NCI-H128 (cell line): ENCODE results near the gene ZNF211.

Experiments
- DNase-seq: peaks from one replicate; lab custom pipeline; 2025; ENCODE audit not compliant: unreplicated experiment; lab: John Stamatoyannopoulos, UW

Gene ZNF211

GRCh38 chr19:57632987-57633831 lies at the start of gene ZNF211:
Gene ZNF211, plus strand, starts transcription at chr19:57633168. Its CDS starts 179 bp downstream, at chr19:57633347.
- DNase-seq = peak; percentile 87

DNA sequence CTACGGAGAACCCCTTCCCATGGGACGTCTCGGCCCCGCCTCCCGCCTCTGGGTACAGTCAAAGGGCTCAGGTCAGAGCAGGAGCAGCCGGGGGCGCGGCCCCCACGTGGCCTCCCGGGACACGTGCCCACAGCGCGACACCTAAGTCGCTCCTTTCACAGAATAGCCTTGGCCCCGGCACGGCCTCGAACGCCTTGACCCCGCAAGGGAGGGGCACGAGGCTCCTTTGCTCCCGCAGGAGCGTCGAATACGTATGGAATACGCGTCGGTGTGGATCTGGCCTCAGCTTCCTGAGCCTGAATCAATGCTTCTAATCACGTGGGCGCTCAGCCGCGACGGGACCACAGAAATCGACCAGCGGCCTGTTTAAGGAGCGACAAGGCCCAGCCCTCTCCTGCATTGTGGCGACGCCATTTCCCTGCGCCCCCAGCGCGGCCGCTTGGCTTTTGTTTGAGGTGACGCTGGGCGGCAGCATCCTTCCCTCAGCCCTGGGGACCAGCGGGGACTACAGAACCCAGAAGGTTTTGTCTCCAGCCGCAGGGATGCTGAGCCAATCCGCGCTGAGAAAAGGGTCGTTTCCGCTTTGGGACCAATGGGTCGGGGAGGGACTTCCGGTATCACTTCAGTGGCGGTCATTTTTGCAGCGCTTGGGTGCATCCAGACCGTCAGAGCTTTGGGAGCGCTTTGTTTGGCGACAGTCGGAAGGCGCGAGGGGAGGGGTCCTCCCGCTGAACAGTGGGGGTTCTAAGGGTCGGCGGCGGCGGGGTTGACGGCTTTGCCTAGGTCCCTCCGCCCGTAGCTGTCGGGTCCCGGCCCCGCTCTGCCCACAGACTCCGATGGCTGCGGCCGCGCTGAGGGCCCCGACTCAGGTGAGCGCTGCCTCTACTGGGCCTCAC lies 49.2 kb upstream of the ZNF211 start, which contains the start of gene ZIK1:
ZIK1 (plus strand) TSS at position 625 of the 896 bp plus-strand sequence; CDS start at position 837, 212 bp downstream.
- peak; percentile 89 for DNase-seq

- no peak for DNase-seq
Observed at GRCh38 chr19:57587529-57587928, 45.4 kb upstream of the ZNF211 start.

GRCh38 chr19:57599377-57599760 lies 33.6 kb upstream of the ZNF211 start:
- DNase-seq = no peak

DNA sequence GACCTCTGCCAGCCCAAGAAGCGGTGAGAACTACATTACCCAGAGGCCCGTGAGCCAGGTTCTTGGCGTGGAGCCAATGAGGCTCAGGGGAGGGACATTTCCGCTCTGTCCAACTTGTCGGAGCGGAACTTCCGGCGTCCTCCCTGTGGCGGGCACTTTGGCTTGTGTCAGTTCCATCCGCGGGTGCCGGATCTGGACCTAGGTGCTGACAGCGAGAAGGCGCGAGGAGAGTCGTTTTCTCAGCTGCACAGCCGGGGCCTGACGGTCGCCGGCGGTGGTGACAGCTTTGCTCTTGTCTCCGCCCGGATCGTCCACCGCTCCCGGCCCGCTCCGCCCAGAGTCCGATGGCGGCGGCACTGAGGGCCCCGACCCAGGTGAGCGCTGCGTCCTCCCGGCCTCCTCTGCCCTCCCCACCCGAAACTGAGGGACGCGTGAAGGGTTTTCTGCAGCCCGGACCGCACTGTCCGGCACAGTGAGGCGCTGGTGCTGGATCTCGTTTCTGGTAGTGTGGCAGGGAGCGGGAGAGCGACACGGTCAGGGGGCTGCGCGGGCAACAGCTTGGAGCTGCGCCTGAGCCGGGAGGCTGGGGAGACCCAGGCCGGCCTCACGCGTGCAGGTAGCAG lies 33.1 kb upstream of the ZNF211 start, which contains the start of gene ZNF530:
ZNF530 (plus strand) TSS at position 125 of the 623 bp plus-strand sequence. CDS start 4,461 bp downstream, outside the sequence.
- DNase-seq = peak; percentile 84

DNA sequence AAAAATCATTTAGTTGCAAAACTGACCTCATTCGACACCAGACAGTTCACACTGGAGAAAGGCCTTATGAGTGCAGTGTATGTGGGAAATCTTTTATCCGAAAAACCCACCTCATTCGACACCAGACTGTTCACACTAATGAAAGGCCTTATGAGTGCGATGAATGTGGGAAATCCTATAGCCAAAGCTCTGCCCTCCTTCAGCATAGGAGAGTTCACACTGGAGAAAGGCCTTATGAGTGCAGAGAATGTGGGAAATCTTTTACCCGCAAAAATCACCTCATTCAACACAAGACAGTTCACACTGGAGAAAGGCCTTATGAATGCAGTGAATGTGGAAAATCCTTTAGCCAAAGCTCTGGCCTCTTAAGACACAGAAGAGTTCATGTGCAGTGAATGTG lies 26.0 kb upstream of the ZNF211 start:
- DNase-seq = no peak

DNA sequence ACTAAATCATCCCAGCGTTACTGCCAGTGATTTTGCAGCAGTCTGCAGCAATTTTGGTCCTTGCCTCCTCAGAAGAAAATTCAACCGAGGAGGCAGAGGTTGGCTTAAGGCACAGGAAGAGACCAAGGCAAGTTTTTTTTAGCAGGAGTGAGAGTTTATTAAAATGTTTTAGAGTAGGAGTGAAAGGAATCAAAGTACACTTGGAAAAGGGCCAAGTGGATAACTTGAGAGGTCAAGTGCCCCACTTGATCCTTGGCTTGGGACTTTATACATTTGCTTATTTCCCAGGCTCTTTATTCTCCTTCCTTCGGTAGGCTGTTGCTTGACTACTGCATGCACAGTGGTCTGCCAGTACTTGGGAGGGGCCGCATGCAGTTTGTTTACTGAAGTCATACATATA lies 21.9 kb upstream of the ZNF211 start:
- DNase-seq = no peak

- peak; percentile 72 for DNase-seq
Observed at GRCh38 chr19:57613941-57614743, 18.8 kb upstream of the ZNF211 start, which contains the start of gene ZNF134. Gene ZNF134, plus strand, starts transcription at chr19:57614242. Its CDS starts 5,227 bp downstream, at chr19:57619469.

GRCh38 chr19:57615346-57615745 lies 17.6 kb upstream of the ZNF211 start:
- no peak for DNase-seq

DNA sequence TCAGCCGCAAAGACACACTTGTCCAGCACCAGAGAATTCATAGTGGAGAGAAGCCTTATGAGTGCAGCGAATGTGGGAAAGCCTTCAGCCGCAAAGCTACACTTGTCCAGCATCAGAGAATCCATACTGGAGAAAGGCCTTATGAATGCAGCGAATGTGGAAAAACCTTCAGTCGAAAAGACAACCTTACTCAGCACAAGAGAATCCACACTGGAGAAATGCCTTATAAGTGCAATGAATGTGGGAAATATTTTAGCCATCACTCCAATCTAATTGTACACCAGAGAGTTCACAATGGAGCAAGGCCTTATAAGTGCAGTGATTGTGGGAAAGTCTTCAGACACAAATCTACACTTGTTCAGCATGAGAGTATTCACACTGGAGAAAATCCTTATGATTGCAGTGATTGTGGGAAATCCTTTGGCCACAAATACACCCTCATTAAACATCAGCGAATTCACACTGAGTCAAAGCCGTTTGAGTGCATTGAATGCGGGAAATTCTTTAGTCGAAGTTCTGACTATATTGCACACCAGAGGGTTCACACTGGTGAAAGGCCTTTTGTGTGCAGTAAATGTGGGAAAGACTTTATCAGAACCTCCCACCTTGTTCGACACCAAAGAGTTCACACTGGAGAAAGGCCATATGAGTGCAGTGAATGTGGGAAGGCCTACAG lies 12.2 kb upstream of the ZNF211 start:
- DNase-seq = no peak

GRCh38 chr19:57623091-57623490 lies 9.9 kb upstream of the ZNF211 start:
- DNase-seq = no peak

DNA sequence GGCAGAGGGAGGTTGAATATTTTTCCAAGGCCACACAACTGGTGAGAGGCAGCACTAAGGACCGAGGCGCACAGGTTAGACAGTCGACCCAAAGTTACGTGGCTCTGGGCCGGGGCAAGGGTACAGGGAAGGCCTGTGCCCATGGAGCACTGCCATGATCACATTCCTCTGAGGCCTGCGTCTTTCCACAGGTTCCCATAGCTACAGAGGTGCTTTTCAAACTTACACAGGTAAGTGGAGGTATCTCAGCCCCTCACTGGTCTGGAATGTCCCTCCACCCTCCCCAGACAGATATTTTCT lies 814 bp downstream of the ZNF211 start:
- no peak for DNase-seq

DNA sequence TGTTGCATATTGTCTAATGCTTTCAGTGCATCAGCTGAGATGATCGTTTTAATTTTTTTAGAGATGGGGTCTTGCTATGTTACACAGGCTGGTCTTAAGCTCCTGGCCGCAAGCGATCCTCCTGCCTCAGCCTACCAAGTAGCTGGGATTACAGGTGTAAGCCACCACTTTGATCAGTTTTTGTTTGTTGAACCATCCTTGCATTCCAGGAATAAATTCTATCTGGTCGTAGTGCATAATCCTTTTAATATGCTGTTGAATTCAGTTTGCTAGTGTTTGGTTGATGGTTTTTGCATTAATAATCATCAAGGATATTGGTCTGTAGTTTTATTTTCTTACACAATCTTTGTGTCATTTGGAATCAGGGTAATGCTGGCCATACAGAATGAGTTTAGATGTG lies 4.4 kb downstream of the ZNF211 start:
- no peak for DNase-seq

DNA sequence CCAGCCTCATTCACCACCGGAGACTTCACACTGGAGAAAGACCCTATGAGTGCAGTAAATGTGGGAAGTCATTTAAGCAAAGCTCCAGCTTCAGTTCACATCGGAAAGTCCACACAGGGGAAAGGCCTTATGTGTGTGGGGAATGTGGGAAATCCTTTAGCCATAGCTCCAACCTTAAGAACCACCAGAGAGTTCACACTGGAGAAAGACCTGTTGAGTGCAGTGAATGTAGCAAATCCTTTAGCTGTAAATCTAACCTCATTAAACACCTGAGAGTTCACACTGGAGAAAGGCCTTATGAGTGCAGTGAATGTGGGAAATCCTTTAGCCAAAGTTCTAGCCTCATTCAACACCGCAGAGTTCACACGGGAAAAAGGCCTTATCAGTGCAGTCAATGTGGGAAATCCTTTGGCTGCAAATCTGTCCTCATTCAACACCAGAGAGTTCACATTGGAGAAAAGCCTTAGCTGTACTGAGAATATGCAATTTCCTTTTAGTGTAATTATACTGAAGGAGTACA lies 8.8 kb downstream of the ZNF211 start:
- no peak for DNase-seq

GRCh38 chr19:57642396-57643046 lies 9.6 kb downstream of the ZNF211 start:
- no peak for DNase-seq

DNA sequence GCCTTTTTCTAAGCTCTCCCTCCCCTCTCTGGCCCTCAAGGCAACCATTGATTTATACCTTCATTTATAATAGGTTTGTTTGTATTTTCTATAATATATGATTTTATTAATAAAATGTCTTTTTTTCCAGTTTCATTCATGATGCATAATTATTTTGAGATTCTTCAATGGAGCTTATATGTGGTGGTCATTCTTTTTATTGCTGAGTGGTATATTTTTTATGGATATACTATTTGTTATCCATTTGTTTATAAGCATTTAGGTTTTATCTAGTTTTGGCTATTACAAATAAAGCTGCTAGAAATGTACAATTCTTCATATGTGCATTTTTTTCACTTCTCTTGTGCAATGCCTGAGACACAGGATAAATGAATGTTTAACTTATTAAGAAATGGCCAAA lies 10.8 kb downstream of the ZNF211 start:
- no peak for DNase-seq

DNA sequence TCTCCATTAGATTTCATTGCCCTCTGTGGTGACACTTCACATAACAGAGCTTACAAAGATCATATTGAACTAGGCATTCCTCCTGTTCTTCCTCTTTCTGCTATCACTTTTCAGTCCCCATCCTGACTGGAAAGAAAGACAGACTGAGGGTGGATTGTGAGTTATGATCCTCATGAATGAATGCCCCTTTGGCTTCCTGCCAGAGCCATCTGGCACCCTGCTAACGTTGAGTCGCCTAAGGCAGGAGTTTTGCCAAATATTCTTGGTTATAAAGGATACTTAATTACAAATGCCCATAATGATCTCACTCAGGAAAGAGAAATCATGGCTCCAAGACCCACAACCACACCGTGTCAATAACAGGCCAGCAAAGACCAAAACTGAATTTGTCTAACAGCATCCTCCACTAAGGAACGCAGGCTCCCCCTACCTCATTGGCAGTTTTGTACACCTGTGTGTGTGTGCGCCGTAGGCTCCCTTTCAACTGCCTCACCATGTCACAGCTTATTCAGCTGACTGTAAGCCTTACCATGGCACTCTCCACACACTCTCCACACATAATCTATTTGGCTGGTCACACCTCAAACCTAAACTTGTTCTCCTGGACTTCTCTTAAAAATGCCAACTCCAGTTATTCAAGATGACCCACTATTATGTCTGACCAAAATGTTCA lies 15.5 kb downstream of the ZNF211 start:
- DNase-seq = no peak

DNA sequence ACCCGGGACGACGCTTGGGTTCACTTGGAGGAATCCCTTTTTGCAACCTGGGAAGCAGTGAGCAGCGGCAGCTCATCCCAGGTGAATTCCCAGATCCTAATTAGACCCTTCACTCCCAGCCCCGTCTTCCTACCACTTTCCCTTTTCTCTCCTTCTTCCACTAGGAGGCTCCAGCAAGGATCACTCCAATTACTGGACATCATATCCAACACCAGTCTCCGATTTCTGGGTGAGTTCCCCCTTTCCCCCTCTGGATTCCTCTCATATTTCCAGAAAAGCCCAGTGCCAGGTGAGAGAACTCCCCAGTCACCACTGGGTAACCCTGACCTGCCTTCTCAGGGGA lies 18.7 kb downstream of the ZNF211 start:
- DNase-seq = no peak

- DNase-seq = no peak
Observed at GRCh38 chr19:57653689-57654088, 20.7 kb downstream of the ZNF211 start.
